Naive thymus-derived CD4-positive, alpha-beta T cell (primary cell): ENCODE measurements around the gene JAG2. TPM values are rescaled to one million over a fixed set of nuclear protein-coding genes. Genes with fewer than 3 reads are reported as not detected.

Experiments used
- ATAC-seq: fragments of 150-1000 bp; cut with Tn5 transposase; 2 replicates; pipeline ENCODE4 v1.10.0; 2021; ENCODE audit warnings: mild to moderate bottlenecking, moderate library complexity
- CTCF ChIA-PET: fragments of 350-600 bp; sonication (Branson Sonifier 250); formaldehyde crosslinking; loops from one replicate; lab custom pipeline; 2021; ENCODE audit warnings: antibody characterized with exemption; lab: Charles Lee
- POLR2A ChIA-PET: fragments of 350-600 bp; sonication (Branson Sonifier 250); formaldehyde crosslinking; loops from one replicate; lab custom pipeline; 2021; ENCODE audit warnings: antibody characterized with exemption, inconsistent platforms; lab: Charles Lee
- DNase-seq, 9 donors: peaks; one replicate each; pipeline versions ENCODE4 v3.0.0 to v3.0.0-alpha.2; 2020 to 2022; ENCODE audit warnings: mixed read lengths in 1 of 9
- H3K27ac ChIP-seq: one replicate; pipeline ENCODE4 v1.7.0; 2013; ENCODE audit warnings: mild to moderate bottlenecking, low read depth, low read length, moderate library complexity
- H3K27me3 ChIP-seq, 2 donors: one replicate each; pipeline ENCODE4 v1.7.0; 2013; ENCODE audit warnings: low read length in 2 of 2, mild to moderate bottlenecking in 2 of 2, moderate library complexity in 2 of 2; ENCODE audit not compliant: control insufficient read depth in 2 of 2, insufficient read depth in 2 of 2
- H3K36me3 ChIP-seq, 3 experiments: 1 replicate in 2 of 3; 2 replicates in 1 of 3; pipeline ENCODE4 v1.7.0; 2013; ENCODE audit warnings: low read length in 3 of 3, mild to moderate bottlenecking in 3 of 3, moderate library complexity in 1 of 3; ENCODE audit not compliant: insufficient read depth in 3 of 3, control insufficient read depth in 2 of 3
- H3K4me1 ChIP-seq, 2 donors: one replicate each; pipeline ENCODE4 v1.7.0; 2013; ENCODE audit warnings: low read length in 2 of 2, mild to moderate bottlenecking in 2 of 2, moderate library complexity in 1 of 2; ENCODE audit not compliant: control insufficient read depth in 2 of 2, insufficient read depth in 2 of 2
- H3K4me3 ChIP-seq: 2 replicates; pipeline ENCODE4 v1.7.0; 2013; ENCODE audit warnings: mild to moderate bottlenecking, low read length
- H3K9me3 ChIP-seq, 3 experiments: 1 replicate in 2 of 3; 2 replicates in 1 of 3; pipeline ENCODE4 v1.7.0; 2013; ENCODE audit warnings: low read length in 3 of 3; ENCODE audit not compliant: control insufficient read depth in 2 of 3
- H3K27ac Mint-ChIP-seq, 9 donors: one replicate each; pipeline ENCODE4 v1.8.0; 2020 to 2022; ENCODE audit warnings: mixed read lengths in 9 of 9, mild to moderate bottlenecking in 8 of 9, moderate library complexity in 5 of 9, inconsistent platforms in 2 of 9
- H3K27me3 Mint-ChIP-seq, 5 donors: one replicate each; pipeline ENCODE4 v1.8.0; 2021 to 2022; ENCODE audit warnings: mixed read lengths in 5 of 5, mild to moderate bottlenecking in 1 of 5
- H3K36me3 Mint-ChIP-seq, 5 donors: one replicate each; pipeline ENCODE4 v1.8.0; 2020 to 2022; ENCODE audit warnings: mixed read lengths in 5 of 5, mild to moderate bottlenecking in 3 of 5, inconsistent platforms in 1 of 5
- H3K4me1 Mint-ChIP-seq, 7 donors: one replicate each; pipeline ENCODE4 v1.8.0; 2020 to 2022; ENCODE audit warnings: mixed read lengths in 7 of 7, mild to moderate bottlenecking in 3 of 7, inconsistent platforms in 1 of 7
- H3K4me3 Mint-ChIP-seq, 10 donors: one replicate each; pipeline ENCODE4 v1.8.0; 2020 to 2022; ENCODE audit warnings: mild to moderate bottlenecking in 10 of 10, mixed read lengths in 10 of 10, moderate library complexity in 6 of 10, inconsistent platforms in 2 of 10
- H3K9me3 Mint-ChIP-seq, 11 donors: one replicate each; pipeline ENCODE4 v1.8.0; 2020 to 2022; ENCODE audit warnings: mixed read lengths in 11 of 11, mild to moderate bottlenecking in 4 of 11, inconsistent platforms in 1 of 11, moderate library complexity in 1 of 11
- intact Hi-C, 2 donors: fragments of 100-400 bp; cut with micrococcal nuclease; formaldehyde crosslinking; loops; one replicate each; pipeline ENCODE4 v1.15.1; 2023
- polyA plus RNA-seq, 2 donors: library from polyadenylated mRNA; unstranded; fragments of 300-500 nt; fragmentation: Illumina TruSeq; gene quantifications; one replicate each; pipeline ENCODE4 v1.2.3, GENCODE V29; 2021
- total RNA-seq, 6 experiments: library from RNA in 5 of 6; stranded (reverse) in 5 of 6; gene quantifications; 1 replicate in 5 of 6; 2 replicates in 1 of 6; pipeline ENCODE4 v1.2.3 and lab custom pipeline; 2021 to 2026

The JAG2 gene
- total and polyA plus RNA-seq, 7 experiments from 2014 or later: 0.21 to 5.7 (median 1.3) TPM; not detected in 1

- intact Hi-C loops: loop anchor here in 1 of 2 donors (1.0 kb wide), 1 partner anchor 14 kb away; the partner anchor contains the start of gene NUDT14
- Mint-ChIP-seq H3K36me3 (no peaks in the 10 kb centered on the region), H3K9me3 (no peaks in the 10 kb centered on the region), H3K4me3 (peak overlapping the region in 9 of 10 donors; percentile 19 to 78 (median 56)), H3K4me1 (peaks cover 16 to 33% (median 24%) of the 10 kb centered on the region in 7 donors), H3K27ac (no peak overlapping the region), H3K27me3 (peaks cover 16 to 48% (median 31%) of the 10 kb centered on the region in 5 donors)
- no peaks in the 10 kb centered on the region for H3K9me3 ChIP-seq
- peaks cover 4 to 48% of the 10 kb centered on the region in 2 donors for H3K4me1 ChIP-seq
- H3K4me3 ChIP-seq: no peak overlapping the region
- ChIA-PET POLR2A (interaction anchor here (0.9 to 2.4 kb wide), 3 partner anchors 15 to 130 kb away, joined by 3 to 13 read pairs (median 3); partner anchors contain the start of genes GPR132 and NUDT14), CTCF (interaction anchor here (0.8 to 1.5 kb wide), 4 partner anchors 14 to 24 kb away, joined by 3 to 7 read pairs (median 4); no protein-coding TSS in a partner anchor)
- no peak for ATAC-seq
- H3K27me3 ChIP-seq: peaks cover 6% of the 10 kb centered on the region in 2 donors
- DNase-seq: peak in 3 of 9 donors; percentile 33 to 39 (median 35)
- H3K36me3 ChIP-seq: no peaks in the 10 kb centered on the region
- H3K27ac ChIP-seq: no peak overlapping the region
Measured at GRCh38 chr14:105195522-105196264, 27.1 kb upstream of the JAG2 start.

GRCh38 chr14:105195051-105195450, 26.5 kb upstream of the JAG2 start:
- peaks cover 16 to 33% (median 24%) of the 10 kb centered on the region in 7 donors for H3K4me1 Mint-ChIP-seq
- intact Hi-C loops: loop anchor here in 1 of 2 donors (1.0 kb wide), 1 partner anchor 14 kb away; the partner anchor contains the start of gene NUDT14
- no peak for ATAC-seq
- H3K27ac Mint-ChIP-seq: no peak overlapping the region
- H3K9me3 Mint-ChIP-seq: no peaks in the 10 kb centered on the region
- H3K36me3 Mint-ChIP-seq: no peaks in the 10 kb centered on the region
- H3K4me3 ChIP-seq: no peak overlapping the region
- no peak for DNase-seq
- peaks cover 6% of the 10 kb centered on the region in 2 donors for H3K27me3 ChIP-seq
- H3K27me3 Mint-ChIP-seq: peaks cover 16 to 41% (median 31%) of the 10 kb centered on the region in 5 donors
- no peaks in the 10 kb centered on the region for H3K36me3 ChIP-seq
- peaks cover 4 to 48% of the 10 kb centered on the region in 2 donors for H3K4me1 ChIP-seq
- no peak overlapping the region for H3K27ac ChIP-seq
- POLR2A ChIA-PET: interaction anchor here (0.6 to 2.4 kb wide), 2 partner anchors 14 to 15 kb away, joined by 3 to 13 read pairs; partner anchors contain the start of gene NUDT14
- H3K4me3 Mint-ChIP-seq: peak overlapping the region in 2 of 10 donors; percentile 68 to 78
- CTCF ChIA-PET: interaction anchor here (0.8 to 1.5 kb wide), 4 partner anchors 13 to 24 kb away, joined by 3 to 7 read pairs (median 4); no protein-coding TSS in a partner anchor
- H3K9me3 ChIP-seq: no peaks in the 10 kb centered on the region

- intact Hi-C loops: no loop called here
- ATAC-seq (peak; percentile 43), DNase-seq (peak in 3 of 9 donors; percentile 22 to 50 (median 28))
- no peaks in the 10 kb centered on the region for H3K36me3 Mint-ChIP-seq
- Histone ChIP-seq H3K4me3 (no peak overlapping the region), H3K4me1 (peaks cover 4 to 48% of the 10 kb centered on the region in 2 donors), H3K27ac (no peak overlapping the region), H3K9me3 (no peaks in the 10 kb centered on the region), H3K27me3 (peaks cover 6% of the 10 kb centered on the region in 2 donors), H3K36me3 (no peaks in the 10 kb centered on the region)
- peaks cover 13 to 36% (median 30%) of the 10 kb centered on the region in 5 donors for H3K27me3 Mint-ChIP-seq
- peak overlapping the region; percentile 39 to 84 (median 60) for H3K4me3 Mint-ChIP-seq
- H3K4me1 Mint-ChIP-seq: peaks cover 16 to 33% (median 23%) of the 10 kb centered on the region in 7 donors
- CTCF ChIA-PET: interaction anchor here (1.1 to 1.3 kb wide), 2 partner anchors 19 to 23 kb away, joined by 3 to 4 read pairs; no protein-coding TSS in a partner anchor
- POLR2A ChIA-PET: interaction anchor here (0.6 to 2.4 kb wide), 2 partner anchors 13 to 15 kb away, joined by 3 to 13 read pairs; partner anchors contain the start of gene NUDT14
- peak overlapping the region in 4 of 9 donors; percentile 1 to 78 (median 52) for H3K27ac Mint-ChIP-seq
- H3K9me3 Mint-ChIP-seq: peaks cover 0 to 2% (median 0%) of the 10 kb centered on the region in 11 donors
Measured at GRCh38 chr14:105193916-105194782, 25.6 kb upstream of the JAG2 start.

GRCh38 chr14:105192866-105193731, 24.5 kb upstream of the JAG2 start:
- ATAC-seq: peak; percentile 43
- H3K4me1 ChIP-seq: peaks cover 4 to 48% of the 10 kb centered on the region in 2 donors
- Mint-ChIP-seq H3K36me3 (no peaks in the 10 kb centered on the region), H3K27ac (peak overlapping the region in 2 of 9 donors; percentile 36 to 46), H3K4me3 (peak overlapping the region in 9 of 10 donors; percentile 39 to 74 (median 59)), H3K4me1 (peaks cover 16 to 33% (median 23%) of the 10 kb centered on the region in 7 donors), H3K9me3 (peaks cover 0 to 6% (median 0%) of the 10 kb centered on the region in 11 donors), H3K27me3 (peaks cover 6 to 28% (median 21%) of the 10 kb centered on the region in 5 donors)
- H3K9me3 ChIP-seq: peaks cover 0 to 2% (median 0%) of the 10 kb centered on the region in 3 experiments
- no peaks in the 10 kb centered on the region for H3K36me3 ChIP-seq
- peaks cover 3 to 6% of the 10 kb centered on the region in 2 donors for H3K27me3 ChIP-seq
- no peak overlapping the region for H3K4me3 ChIP-seq
- DNase-seq: peak in 1 of 9 donors; percentile 28
- H3K27ac ChIP-seq: no peak overlapping the region
- ChIA-PET POLR2A (interaction anchor here (2.4 kb wide), 1 partner anchor 12 kb away, joined by 13 read pairs; the partner anchor contains the start of gene NUDT14), CTCF (no interaction called here)
- intact Hi-C loops: no loop called here

- CTCF ChIA-PET: no interaction called here
- intact Hi-C loops: loop anchor here in 1 of 2 donors (5.0 kb wide), 1 partner anchor 436 kb away; the partner anchor contains the start of gene SIVA1
- no peak for DNase-seq
- Histone ChIP-seq H3K4me3 (no peak overlapping the region), H3K36me3 (no peaks in the 10 kb centered on the region), H3K9me3 (peaks cover 0 to 4% (median 0%) of the 10 kb centered on the region in 3 experiments), H3K27ac (no peak overlapping the region), H3K27me3 (no peaks in the 10 kb centered on the region), H3K4me1 (peaks cover 0 to 4% of the 10 kb centered on the region in 2 donors)
- Mint-ChIP-seq H3K4me3 (no peak overlapping the region), H3K9me3 (peaks cover 0 to 6% (median 0%) of the 10 kb centered on the region in 11 donors), H3K27ac (peak overlapping the region in 1 of 9 donors; percentile 55), H3K36me3 (no peaks in the 10 kb centered on the region), H3K4me1 (peaks cover 0 to 8% (median under 1%) of the 10 kb centered on the region in 7 donors), H3K27me3 (peaks cover 0 to 5% (median 2%) of the 10 kb centered on the region in 5 donors)
- ATAC-seq: no peak
- POLR2A ChIA-PET: no interaction called here
Measured at GRCh38 chr14:105187935-105188524, 19.5 kb upstream of the JAG2 start.
